GM19468 (cell line): Measurements from ENCODE around the gene GAREM2.

Source experiments
- ATAC-seq: cut with Tn5 transposase; IDR thresholded peaks from one replicate; pipeline ENCODE4 v1.9.1; 2021; ENCODE audit warnings: mild to moderate bottlenecking, moderate library complexity, moderate number of reproducible peaks; ENCODE audit not compliant: unreplicated experiment; ENCODE audit errors: extremely low read depth

The GAREM2 gene

GRCh38 chr2:26169226-26169625 is 3.7 kb upstream of the GAREM2 start:
- no peak for ATAC-seq

- no peak for ATAC-seq
Observed at GRCh38 chr2:26169681-26170414, 3.0 kb upstream of the GAREM2 start.

- no peak for ATAC-seq
Observed at GRCh38 chr2:26170795-26171194, 2.1 kb upstream of the GAREM2 start.

GRCh38 chr2:26172189-26172870 is 558 bp upstream of the GAREM2 start:
- no peak for ATAC-seq

GRCh38 chr2:26173776-26174482 is 1.0 kb downstream of the GAREM2 start:
- ATAC-seq, result no peak

- no peak for ATAC-seq
Observed at GRCh38 chr2:26174691-26175465, 2.0 kb downstream of the GAREM2 start.

DNA sequence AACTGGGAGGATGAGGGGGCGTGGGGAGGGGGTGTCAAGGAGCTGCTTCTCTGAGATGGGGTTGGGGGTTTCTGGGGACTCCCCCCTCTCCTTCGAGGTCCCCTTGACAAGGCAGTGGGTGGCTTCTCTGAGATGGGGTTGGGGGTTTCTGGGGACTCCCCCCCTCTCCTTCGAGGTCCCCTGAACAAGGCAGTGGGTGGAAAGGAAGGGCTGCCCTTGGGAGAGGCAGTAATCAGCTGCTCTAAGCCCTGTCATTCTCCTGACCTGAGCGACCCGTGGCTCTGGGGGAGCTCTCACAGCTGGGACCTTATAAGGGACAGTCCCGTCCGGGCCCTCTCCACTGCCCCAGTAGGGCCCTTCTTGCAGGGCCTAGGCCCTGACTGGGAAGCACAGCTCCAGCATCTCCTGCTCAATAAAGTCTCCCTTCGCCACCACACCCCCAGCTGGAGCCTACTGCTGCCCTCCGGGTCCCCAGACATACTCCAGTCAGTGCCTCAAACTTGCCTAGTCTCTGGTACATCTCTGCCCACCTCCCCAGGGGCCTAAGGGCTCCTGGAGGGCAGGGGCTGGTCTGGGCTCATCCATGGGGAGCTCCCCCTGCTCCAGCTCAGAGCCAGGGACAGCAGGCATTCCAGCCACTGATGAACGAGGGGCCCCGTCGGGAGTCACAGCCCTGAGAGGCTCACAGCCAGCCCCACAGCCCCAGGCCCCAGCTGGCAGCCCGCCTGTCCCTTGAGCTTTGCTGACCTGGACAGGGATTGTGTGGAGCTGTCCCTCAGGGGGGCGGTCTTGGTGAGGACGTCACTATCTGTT is 2.8 kb downstream of the GAREM2 start:
- no peak for ATAC-seq

DNA sequence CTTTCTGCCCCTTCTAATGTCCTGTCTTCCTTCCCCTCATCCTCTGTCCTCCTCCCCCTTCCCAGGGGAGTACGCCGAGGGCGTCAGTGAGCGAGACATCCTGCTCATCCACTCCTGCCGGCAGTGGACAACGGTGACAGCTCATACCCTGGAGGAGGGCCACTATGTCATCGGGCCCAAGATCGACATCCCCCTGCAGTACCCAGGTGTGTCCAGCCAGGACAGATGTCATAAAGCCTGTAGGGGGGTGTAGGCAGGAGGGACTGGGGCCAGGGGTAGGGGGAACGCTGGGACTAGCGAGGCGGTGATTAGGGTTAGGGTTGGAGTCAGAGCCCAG is 3.4 kb downstream of the GAREM2 start:
- ATAC-seq, result no peak

GRCh38 chr2:26177122-26177521 is 4.2 kb downstream of the GAREM2 start:
- ATAC-seq, result no peak

DNA sequence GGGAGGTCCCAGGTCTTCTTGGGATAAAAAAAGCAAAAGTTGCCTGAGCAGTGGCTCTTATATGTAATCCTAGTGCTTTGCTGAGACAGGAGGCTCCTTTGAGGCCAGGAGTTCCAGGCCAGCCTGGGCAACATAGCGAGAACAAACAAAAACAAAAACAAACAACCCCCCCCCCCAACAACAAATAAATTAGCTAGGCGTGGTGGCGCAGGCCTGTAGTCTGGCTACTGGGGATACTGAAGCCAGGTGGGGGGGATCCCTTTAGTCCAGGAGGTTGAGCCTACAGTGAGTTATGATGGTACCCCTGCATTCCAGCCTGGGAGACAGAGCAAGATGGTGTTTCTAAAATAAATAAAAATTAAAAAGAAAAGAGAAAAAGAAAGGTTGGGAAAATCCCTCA is 5.4 kb downstream of the GAREM2 start:
- ATAC-seq, result no peak

DNA sequence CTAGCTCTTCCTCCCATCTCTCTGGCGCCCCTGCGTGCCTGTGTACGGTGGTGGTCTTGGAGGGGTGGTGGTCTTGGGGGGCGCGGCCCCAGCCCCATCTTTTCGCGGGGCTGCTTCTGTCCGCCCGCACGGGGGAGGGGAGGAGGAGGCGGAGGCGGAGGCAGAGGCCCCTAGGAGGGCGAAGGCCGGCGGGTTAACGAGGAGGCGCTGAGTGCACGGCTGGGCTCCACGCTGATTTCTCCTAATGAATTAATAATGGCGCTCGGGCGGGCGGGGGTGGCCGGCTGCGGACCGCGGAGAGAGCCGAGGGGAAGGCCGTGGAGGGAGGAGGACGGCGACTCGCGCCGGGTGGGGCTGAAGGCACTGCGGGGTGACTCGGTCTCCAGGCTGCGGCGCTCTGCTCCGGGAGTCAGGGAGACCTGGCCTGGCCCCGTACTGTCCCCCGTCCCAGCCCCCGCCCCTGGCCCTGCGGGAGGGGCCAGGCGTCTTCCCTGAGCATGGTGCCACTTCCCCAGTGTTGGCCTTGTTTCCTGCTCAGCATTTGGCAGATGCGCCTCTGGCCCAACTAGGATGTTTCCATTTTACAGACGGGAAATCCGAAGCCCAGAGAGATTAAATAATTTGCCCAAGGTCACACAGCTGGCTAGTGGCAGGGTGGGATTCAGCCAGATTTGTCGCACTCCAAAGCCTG is 6.0 kb downstream of the GAREM2 start:
- ATAC-seq, result no peak

- no peak for ATAC-seq
Observed at GRCh38 chr2:26179446-26179913, 6.6 kb downstream of the GAREM2 start.

DNA sequence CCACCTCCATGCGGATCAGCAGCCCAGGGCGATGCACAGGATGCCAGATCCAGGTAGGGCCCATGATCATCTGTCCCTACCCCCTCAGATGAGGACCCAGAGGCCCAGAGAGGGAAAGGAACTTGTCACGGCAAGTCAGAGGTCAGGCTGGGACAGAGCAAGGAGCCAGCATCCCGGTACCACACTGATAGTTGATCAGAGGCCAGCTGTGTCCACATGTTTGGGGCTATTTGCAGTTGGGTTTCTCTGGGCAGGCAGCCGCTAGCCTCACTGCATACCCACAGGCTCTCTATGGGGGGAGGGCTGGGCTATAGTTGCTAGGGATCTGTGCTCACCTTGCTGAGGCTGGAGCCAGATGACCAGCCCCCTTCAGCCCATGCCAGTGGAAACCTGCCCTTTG is 9.6 kb downstream of the GAREM2 start:
- ATAC-seq, result no peak

DNA sequence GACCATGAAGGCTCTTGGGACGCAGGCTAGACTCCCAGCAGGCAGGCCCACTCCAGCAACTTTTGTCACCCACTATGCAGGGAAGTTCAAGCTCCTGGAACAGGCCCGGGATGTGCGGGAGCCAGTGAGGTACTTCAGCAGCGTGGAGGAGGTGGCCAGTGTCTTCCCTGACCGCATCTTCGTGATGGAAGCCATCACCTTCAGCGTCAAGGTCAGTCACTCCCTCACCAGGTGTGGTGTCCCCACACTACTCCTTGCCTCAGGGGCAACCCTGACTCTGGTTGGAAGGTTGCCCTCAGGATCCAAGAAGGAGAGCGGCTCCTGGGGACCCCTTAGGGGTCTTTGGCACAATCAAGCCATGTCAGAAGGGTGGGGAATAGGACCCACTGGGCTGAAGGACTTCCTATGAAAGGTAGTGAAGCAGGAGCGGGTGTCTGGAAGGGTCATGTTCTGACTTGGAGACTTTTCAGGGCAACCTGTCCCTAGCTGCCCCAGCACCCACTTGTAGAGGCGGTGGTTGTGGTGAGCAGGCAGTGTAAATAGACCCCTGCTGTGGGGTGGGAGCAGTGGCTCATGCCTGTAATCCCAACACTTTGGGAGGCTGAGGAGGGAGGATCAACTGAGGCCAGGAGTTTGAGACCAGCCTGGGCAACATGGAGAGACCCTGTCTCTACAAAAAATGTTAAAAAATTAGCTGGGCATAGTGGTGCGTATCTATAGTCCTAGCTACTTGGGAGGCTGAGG is 10.2 kb downstream of the GAREM2 start:
- ATAC-seq, result no peak

- ATAC-seq, result no peak
Observed at GRCh38 chr2:26184121-26184520, 11.2 kb downstream of the GAREM2 start.

DNA sequence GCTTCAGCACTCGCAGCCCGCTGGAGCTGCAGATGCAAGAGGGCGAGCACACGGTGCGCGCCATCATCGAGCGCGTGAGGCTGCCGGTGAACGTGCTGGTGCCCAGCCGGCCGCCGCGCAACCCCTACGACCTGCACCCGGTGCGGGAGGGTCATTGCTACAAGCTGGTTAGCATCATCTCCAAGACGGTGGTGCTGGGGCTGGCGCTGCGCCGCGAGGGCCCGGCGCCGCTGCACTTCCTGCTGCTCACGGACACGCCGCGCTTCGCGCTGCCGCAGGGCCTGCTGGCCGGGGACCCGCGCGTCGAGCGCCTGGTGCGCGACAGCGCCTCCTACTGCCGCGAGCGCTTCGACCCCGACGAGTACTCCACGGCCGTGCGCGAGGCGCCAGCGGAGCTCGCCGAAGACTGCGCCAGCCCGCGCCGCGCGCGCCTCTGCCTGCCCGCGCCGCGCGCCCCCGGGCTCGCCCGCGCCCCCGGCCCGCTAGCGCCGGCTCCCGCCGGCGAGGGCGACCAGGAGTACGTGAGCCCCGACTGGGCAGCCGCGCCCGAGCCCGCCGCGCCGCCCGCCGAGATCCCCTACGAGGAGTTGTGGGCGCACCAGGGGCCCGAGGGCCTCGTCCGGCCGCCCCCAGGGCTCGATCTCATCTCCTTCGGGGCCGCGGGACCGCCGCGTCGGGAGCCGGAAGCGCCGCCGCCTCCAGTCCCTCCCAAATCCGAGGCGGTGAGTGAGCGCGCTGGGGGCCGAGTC is 11.8 kb downstream of the GAREM2 start:
- ATAC-seq, result peak; percentile 85

DNA sequence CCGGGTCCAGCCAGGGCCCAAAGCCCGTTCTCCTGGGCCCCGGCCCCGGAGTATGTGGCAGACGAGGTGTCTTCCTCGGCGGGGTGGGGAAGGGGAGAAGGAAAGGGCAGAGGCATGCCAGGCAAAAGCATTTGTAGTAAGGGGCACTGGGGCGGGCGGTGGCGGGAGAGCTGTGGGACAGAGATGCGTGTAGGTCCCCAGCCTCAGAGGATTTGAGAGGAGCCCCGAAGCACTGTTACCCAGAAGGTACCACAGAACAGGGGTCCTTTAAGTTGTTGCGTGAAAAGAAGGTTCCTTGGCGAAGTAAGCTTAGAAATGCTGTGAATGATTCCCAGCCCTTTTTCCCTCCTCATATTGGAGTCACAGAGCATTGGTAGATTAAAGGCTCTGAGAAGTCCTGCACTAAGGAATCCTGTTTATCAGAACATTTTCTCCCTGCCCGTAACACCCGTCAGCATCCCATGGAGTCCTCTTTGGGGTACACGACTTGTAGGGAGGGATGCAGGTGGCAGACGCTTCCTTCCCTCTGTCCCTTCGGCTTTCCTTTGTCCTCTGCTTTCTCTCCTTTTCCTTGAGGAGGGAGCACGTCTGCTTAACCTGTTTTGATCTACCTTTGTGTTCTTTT is 12.5 kb downstream of the GAREM2 start:
- ATAC-seq, result no peak
